Endothelial cell of umbilical vein (primary cell): ENCODE measurements around the gene M1AP.

Experiments
- CTCF ChIP-seq, 2 donors: IDR thresholded peaks; 1 replicate in 1 of 2; 2 replicates in 1 of 2; pipeline ENCODE4 v1.5.1; 2011; ENCODE audit warnings: low read length in 2 of 2, mild to moderate bottlenecking in 2 of 2, moderate library complexity in 2 of 2, control low read depth in 1 of 2, inconsistent platforms in 1 of 2, low read depth in 1 of 2; ENCODE audit not compliant: insufficient read depth in 1 of 2; ENCODE audit errors: extremely low read depth in 1 of 2
- EZH2 ChIP-seq: IDR thresholded peaks from 2 replicates; pipeline ENCODE4 v1.6.1; 2012; ENCODE audit warnings: borderline replicate concordance, low read depth, mild to moderate bottlenecking, moderate library complexity, low read length, inconsistent platforms; ENCODE audit not compliant: severe bottlenecking
- JUN ChIP-seq: IDR thresholded peaks from 2 replicates; pipeline ENCODE4 v1.6.1; 2011; ENCODE audit warnings: borderline replicate concordance, low read depth; ENCODE audit not compliant: insufficient read length, insufficient read depth
- MYC ChIP-seq: IDR thresholded peaks from one replicate; pipeline ENCODE4 v1.6.1; 2011; ENCODE audit warnings: mild to moderate bottlenecking, low read depth, low read length
- POLR2A ChIP-seq: IDR thresholded peaks from 2 replicates; pipeline ENCODE4 v1.6.1; 2012; ENCODE audit warnings: low read depth, mild to moderate bottlenecking, control low read depth, low read length
- POLR2AphosphoS5 ChIP-seq: IDR thresholded peaks from 2 replicates; pipeline ENCODE4 v1.6.1; 2012; ENCODE audit warnings: low read depth, mild to moderate bottlenecking, control low read depth, low read length, moderate library complexity; ENCODE audit not compliant: insufficient read depth

- TF ChIP-seq MYC (no peak), JUN (no peak), CTCF (IDR thresholded peaks at IDR 0.05; ENCODE audit: extremely low read depth in 1 of 2, insufficient read depth in 1 of 2, low read depth in 1 of 2, low read length in 2 of 2) (no peak), POLR2A (no peak), EZH2 (no peak), POLR2AphosphoS5 (no peak)
Observed at GRCh38 chr2:74534411-74534810, 113.7 kb downstream of the M1AP start.
